ENCODE measurements around the gene IFITM5. TPM values are rescaled to one million over a fixed set of nuclear protein-coding genes. Genes with fewer than 3 reads are reported as not detected.
"Not testable (repeated sequence)": the region's sequence is repeated elsewhere in the genome, so short reads cannot be mapped to it uniquely, and the experiment has no call there.

IFITM5 gene
- polyA plus RNA-seq, 1 donor: not detected

DNA sequence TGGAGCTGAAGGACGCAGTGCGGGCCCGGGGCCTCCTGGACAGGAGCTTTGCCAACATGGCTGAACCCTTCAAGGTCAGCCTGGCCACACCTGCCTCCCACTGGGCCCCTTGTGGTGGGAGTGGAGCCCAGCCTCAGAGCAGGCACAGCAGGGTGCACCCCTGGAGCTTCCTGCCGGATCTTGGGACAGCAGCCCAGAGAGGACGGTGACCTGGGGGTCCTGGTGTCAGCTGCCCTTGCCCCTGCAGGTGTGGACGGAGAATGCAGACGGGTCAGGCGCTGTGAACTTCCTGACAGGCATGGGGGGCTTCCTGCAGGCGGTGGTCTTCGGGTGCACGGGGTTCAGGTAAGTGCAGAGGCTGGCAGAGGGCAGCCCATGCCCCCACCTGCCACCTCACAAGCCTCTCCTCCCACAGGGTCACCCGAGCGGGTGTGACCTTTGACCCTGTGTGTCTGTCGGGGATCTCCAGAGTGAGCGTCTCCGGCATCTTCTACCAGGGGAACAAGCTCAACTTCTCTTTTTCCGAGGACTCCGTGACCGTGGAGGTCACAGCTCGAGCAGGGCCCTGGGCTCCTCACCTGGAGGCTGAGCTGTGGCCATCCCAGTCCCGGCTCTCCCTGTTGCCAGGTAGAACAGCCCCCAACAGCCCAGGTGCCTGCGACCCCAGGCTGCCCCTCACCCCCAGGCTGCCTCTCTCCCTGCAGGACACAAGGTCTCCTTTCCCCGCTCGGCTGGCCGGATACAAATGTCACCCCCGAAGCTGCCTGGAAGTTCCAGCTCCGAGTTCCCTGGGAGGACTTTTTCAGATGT, 5.3 kb downstream of the IFITM5 start:
- no peak for DNase-seq

DNA sequence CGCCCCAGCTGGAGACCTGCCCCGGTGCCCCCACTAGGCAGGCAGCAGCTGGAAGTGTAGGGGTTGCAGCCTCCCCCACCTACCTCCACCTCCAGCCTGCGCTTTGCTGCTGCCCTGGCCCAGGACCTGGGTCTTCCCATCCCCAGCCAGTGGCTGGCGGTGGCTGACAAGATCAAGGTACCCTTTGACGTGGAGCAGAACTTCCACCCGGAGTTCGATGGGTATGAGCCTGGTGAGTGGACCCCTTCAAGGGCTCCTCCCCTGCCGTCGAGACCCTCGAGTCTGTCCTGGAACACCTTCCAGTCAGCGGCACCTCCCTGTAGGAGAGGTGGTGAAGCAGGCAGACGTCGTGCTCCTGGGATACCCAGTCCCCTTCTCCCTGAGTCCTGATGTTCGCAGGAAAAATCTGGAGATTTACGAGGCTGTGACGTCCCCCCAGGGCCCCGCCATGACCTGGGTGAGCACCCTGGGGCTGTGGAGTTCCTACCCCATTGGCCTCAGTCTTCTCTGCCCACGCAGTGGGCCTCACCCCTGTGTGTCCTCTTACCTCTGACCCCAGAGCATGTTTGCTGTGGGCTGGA, 6.0 kb downstream of the IFITM5 start:
- no peak for DNase-seq

DNA sequence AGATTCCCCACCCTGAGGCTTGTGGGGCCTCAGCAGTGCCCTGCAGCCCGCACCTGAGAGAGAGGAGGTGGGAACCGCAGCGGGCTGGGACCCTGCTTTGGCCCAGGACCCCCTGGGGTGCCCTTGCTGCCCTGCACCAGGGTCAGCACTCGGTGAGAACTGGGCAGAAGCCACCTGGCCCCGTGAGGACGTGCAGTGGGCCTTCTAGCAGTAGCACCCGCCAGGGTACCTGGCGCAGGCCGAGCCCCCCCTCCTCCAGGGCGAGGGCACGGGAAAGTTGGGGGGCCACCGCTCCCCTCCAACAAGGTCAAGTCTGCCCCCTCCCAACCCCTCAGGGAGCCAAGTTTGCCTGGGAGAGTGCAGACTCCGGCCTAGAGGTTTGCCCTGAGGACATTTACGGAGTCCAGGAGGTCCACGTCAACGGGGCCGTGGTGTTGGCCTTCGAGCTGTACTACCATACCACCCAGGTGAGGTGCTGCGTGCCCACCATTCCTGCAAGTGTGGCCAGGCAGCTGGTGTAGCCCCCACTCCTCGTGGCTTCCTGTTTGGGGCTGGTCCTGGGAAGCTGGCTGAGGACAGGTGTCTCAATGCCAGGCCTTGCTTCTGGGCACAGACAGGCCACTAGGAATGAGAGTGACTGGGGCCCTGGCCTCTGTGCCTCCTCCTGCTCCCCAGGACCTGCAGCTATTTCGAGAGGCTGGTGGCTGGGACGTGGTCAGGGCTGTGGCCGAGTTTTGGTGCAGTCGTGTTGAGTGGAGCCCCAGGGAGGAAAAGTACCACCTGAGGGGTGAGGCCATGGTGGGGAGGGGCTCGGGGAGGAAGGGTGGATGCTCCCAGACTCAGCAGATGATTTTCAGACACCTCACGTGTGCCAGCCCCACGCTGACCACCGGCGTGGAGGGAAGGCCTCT, 6.9 kb downstream of the IFITM5 start:
- no peak for DNase-seq

DNA sequence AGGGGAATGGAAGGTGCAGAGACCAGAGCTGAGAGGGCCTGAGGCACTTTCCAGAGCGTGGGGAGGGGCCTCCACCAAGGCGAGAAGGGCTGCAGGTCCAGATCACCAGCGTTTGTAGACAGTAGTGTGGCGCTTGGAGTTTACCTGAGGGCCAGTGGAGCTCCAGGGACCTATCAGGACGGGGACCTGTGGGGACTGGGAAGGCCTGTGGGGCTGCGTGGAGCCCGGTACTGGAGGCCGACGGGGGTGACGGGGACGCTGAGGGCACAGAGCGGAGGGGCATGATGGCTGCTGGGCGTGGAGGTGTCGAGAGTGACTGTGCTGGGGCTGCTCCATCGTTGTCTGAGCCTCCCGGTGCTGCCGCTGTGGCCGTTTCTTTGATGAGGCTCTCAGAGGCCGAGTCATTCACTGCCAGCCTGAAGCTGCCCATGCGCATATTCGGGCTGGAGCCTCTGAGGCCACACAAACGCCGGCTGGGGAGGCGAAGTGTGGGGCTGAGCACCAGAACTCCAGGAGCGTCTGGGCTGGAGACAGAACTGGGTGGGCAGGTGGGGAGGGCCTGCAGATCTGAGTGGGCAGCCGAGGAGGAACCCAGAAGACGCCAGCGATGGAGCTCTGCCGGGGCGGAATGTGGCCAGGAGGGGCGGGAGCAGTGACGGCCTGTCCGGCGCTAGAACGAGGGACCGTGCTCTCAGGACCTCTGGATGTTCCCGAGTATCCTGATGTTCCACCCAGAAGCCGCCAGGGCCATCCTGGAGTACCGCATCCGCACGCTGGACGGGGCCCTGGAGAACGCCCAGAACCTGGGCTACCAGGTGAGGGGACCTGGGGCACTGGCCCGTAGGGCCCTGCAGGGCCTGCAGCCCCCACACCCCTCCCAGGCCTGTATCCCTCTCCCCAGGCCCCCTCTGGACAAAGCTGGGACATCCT, 7.8 kb downstream of the IFITM5 start:
- DNase-seq: no peak

DNA sequence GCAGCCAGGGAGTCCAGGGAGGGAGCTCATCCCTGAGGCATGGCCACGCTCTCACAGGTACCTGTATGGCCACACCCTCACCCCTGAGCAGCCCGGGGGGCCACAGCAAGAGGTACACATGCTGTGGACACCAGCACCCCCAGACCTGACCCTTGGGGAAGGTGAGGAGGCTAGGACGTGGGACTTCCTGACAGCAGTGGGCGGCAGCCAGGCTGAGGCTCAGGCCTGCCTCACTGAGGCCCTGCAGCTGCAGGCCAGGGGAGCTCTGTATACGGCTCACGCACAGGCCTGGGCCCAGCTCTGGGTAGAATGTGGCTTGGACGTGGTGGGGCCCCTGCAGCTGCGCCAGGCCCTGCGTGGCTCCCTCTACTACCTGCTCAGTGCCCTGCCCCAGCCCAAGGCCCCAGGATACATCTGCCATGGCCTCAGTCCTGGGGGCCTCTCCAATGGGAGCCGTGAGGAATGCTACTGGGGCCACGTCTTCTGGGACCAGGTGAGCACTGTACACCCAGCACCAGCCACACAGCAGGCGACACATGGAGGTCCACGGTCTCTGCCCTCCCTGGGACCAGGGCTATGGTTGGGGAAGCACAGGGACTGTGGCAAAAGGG, 8.6 kb downstream of the IFITM5 start:
- DNase-seq: no peak

DNA sequence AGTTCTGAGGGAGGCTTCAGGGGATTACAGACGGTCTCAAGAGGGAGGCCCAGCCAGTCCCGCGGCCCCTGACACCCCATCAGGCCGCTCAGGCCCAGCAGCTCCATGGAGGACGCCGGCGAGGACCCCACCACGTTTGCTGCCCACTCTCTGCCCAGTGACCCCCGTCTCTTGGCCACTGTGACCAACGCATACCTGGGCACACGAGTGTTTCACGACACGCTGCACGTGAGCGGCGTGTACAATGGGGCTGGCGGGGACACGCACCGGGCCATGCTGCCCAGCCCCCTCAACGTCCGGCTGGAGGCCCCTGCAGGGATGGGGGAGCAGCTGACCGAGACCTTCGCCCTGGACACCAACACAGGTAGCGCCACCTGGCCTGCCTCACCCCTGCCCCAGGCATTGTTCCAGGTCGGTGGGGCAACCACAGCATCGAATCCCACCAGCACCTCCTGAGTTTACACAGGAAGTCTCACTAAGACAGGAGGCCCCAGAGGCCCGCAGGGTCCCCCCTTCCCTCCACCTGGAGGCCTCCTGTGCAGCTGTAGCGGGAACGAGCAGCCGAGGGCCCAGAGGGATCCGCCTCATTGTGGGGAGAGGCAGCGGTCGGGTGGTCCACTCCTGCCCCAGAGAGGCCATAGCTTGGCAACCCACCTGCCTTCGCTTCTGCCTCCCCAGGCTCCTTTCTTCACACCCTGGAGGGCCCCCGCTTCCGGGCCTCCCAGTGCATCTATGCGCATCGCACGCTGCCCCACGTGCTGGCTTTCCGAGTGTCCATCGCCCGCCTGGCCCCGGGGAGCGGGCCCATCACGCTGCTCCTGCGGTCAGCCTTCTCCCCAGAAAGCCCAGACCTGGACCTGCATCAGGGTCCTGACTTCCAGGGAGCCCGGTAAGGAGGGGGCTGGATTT, 9.4 kb downstream of the IFITM5 start:
- no peak for DNase-seq

DNA sequence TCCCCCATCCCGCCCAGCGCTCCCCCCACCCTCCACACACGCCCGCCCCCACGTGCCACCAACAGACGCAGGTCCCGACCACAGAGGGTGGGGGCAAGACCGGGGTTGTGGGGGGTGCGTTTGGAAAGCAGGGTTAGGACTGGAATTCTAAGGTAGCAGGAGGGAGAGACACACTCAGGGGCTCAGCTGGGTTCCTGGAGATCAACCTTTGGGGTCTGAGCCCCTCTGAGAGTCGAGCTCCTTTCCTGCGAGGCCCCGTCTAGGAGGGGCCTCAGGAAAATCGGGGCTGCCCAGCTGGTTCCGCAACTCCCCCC, 10.0 kb downstream of the IFITM5 start:
- DNase-seq: no peak

DNA sequence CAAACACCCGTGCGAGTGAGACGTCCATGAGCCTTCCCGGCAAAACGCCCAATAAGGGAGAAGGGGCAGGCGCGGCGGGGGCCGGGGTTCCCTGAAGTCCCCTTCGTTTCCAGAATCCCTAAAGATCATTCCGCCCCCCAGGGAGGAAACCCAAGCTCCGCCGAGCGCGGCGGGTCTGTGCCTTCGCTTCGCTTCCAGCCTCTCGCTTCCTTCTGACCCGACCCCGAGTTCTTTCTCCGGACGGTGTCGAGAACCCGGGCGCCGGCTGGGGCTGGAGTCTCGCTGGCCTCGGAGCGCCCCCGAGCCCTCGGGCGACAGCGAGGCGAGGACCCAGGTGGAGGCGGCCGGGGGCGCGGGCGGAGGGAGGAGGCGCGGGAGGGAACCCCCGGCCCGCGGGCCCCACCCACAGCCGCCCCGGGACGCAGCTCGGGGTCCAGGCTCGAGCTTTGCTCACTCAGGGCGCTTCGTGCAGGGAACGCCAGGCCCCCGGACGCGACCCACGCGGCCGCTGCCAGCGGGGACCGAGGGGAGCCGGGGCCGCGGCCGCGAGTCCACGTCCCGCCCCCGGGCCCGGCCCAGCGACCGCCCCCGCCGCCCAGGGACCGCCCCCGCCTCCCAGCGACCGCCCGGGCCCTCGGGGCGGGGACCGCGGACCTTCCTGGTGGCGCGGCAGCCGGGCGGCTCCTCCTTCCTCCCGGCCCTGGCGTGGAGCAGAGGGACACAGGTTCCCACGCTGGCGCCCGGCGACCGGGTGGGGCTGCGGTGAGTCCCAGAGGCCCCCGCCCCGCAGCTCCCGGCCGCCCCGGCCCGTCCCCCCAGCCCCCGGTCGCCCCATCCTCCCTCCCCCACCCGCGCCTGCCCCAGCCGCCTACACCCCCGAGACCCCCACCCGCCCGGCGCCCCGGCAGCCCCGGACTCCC, 10.6 kb downstream of the IFITM5 start, which contains the start of gene PGGHG:
Gene PGGHG, plus strand, starts transcription at position 649 of the 920 bp plus-strand sequence. CDS start 691 bp downstream, outside the sequence.
- DNase-seq: no peak

DNA sequence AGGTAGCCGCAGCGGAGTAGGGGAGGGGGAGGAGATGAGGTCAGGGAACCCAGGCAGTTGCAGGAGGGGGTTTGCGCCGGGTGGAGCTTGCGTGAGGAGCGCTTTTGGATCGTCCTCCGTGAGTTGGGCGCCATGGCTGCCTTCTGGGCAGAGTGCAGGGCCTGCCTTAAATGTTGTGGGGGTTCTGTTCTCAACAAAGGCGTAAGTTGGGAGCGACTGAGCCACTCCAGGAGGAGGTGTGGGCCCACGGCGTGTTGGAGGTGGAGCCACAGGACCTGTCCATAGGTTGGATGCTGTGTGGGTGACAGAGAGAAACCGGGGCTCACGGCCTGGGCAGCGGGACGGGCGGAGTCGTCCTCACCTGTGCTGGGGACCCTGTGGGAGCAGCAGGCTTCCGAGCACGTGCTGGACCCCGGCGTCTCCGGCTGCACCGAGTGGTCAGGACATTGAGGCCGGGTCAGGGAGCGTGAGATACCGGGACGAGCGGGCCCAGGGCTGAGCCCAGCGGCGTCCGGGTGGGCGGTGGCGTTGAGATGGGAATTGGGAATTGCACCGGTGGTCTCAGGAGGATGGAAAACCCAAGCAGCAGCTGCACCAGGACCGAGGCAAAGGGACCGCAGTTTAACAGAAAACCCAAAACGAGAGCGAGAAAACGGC, 11.4 kb downstream of the IFITM5 start:
- no peak for DNase-seq

DNA sequence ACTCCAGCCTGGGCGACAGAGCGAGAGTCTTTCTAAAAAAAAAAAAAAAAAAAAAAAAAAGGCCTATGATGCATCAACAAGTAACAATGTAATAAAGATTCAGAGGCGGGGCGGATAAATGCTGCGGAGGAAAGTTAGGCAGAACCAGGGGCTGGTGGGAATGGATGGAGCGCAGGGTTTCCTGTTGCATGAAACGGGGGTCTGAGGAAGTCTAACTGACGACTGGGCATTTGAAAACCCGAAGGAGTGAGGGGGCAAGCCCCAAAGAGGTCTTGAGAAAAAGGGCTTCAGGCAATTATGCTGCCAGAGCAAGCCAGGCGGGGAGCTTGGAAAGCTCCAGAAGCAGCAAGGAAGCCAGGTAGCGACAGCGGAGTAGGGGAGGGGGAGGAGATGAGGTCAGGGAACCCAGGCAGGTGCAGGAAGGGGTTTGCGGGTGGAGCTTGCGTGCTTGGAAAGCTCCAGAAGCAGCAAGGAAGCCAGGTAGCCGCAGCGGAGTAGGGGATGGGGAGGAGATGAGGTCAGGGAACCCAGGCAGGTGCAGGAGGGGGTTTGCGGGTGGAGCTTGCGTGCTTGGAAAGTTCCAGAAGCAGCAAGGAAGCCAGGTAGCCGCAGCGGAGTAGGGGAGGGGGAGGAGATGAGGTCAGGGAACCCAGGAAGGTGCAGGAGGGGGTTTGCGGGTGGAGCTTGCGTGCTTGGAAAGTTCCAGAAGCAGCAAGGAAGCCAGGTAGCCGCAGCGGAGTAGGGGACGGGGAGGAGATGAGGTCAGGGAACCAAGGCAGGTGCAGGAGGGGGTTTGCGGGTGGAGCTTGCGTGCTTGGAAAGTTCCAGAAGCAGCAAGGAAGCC, 12.1 kb downstream of the IFITM5 start:
- not testable (repeated sequence) for DNase-seq

DNA sequence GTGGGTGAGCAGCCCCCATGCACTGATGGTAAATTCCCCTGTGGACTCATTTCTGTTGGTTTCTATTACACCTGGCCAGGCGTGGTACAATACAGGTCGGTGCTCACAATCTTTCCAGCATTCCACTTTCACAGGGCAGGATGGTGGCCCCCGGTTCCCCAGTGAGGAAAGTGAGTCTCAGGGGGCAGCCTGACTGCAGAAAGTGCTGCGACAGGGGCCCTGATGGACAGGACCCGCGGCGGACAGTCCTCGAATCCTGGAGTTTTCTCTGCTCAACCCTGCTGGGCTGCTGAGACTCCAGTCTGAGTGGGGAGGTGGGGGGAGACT, 13.5 kb downstream of the IFITM5 start:
- no peak for DNase-seq

DNA sequence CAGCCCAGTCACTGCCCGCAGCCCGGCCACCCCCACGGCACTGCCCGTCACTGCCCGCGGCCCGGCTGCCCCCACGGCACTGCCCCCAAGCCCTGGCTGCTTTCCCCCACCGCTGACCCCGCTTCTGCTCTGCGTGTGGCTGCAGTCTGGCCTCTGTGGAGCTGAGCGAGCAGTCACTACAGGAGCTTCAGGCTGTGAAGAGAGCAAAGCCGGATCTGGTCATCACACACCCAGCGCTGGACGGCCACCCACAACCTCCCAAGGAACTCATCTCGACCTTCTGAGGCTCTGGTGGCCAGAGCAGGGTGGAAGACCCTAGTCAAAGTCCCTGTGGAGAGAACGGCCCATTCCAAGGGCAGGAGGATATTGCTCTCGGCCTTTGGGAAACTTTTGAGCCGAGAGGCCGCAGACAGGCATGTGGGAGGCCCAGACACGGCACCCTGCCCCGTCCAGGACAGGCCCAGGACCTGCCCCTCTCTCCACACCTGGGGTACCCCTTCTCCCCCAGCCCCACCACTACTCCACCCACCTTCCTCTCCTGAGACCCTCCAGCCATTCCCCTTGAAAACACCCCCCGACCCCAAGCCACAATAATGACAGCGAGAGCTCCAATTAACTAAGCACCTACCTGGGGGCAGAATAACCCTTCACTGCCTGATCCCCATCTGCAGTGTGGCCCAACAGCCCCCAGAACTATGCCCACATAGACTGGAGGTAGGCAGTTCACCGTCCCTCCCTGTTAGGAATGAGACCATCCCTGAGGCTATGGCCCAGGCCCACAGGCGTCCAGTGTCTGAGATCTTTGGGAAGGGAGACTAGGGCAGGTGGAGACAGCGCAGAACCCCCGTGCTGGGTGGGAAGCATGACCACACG, 14.1 kb downstream of the IFITM5 start:
- DNase-seq: no peak

DNA sequence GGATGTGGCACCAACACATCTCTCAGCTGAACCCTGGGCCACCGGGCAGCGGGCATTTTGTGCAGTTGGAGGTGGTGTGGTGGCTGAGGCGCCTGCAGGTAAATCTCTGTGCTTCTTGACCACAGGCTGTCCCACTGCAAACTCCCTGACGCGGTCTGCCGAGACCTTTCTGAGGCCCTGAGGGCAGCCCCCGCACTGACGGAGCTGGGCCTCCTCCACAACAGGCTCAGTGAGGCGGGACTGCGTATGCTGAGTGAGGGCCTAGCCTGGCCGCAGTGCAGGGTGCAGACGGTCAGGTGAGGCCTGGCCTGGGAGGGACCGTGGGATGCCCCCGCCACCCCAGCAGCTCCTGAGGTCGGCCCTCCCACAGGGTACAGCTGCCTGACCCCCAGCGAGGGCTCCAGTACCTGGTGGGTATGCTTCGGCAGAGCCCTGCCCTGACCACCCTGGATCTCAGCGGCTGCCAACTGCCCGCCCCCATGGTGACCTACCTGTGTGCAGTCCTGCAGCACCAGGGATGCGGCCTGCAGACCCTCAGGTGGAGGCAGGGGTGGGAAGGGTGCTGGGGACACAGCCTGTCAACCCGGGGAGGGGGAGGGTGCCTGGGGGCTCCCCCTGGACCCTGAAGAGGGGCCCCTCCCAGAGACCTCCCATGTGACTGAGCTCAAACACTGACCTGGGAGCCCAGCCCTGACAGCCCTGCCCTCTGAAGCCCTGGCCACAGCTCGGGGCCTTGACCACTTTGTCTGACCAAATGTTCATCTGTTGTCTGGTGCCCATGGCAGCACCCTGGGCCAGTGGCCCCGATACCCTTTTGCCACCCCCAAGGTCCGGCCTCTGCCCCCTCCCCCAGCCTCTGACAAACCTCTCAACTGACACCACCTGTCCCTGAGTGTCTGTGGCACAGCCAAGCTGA, 15.0 kb downstream of the IFITM5 start:
- no peak for DNase-seq

DNA sequence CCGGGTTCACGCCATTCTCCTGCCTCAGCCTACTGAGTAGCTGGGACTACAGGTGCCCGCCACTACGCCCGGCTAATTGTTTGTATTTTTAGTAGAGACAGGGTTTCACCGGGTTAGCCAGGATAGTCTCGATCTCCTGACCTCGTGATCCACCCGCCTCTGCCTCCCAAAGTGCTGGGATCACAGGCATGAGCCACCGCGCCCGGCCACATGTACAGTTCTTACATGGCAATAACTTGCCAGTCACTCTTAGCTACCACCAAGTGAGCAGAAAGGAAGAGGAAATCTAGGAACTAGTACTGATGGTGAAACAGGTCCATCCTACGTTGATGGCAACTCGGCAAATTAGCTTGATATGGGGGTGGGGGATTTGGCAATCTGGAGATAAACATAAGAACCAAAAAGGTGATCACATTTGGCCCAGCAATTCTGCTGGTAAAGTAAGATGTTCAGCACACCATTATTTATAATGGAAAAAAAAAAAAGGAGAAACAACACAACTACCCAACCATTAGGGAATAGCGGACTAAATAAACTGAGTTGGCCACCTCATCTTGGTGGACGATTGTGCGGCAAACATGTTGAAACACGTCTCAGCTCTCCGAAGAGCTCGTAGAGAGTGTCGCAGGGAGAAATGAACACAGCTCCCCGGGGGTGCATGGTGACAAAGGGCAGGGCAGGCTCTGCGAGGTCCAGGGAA, 15.8 kb downstream of the IFITM5 start:
- no peak for DNase-seq

DNA sequence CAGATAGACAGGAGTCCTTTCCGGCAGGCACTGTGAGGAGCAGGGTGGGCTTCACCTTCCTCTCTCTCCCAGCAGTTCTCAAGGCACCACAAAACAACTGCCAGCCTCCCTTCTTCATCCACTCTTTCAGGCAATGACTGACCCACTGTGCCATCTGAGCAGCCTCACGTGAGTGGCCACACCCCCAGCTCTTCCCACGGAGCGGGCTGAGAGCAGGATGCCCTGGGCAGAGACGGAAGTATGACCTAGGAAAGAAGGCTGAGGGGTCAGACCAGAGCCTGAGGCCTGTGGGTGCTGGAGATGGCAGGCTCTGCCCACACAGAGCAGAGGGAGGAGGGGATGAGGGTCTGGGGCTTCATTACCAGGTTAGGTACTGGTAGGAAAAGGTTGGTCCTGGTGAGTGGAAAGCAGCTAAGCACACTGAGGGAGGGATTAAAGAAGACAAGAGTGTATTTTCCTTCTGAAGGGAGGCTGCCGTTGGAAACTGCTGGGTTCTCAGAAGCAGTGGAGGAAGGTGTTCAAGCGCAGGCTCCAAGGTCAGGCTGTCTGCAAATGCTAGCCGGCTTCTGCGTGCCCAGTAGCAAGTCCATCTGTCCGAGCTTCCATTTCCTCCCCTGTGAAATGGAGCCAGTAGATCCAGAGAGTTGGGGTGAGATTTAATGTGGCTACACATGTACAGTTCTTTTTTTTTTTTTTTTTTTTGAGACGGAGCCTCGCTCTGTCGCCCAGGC, 16.5 kb downstream of the IFITM5 start:
- DNase-seq: no peak

Measured in hindlimb muscle (tissue), 1 donor.